EL (cell line): ENCODE measurements around the gene SH3BP2.

ENCODE experiments used
- DNase-seq: peaks from one replicate; pipeline ENCODE4 v3.0.0-alpha.2; 2016

Gene SH3BP2

GRCh38 chr4:2792396-2792710 lies 532 bp upstream of the SH3BP2 start:
- DNase-seq, result no peak

GRCh38 chr4:2793586-2794485 lies 951 bp downstream of the SH3BP2 start:
- peak; percentile 65 for DNase-seq

GRCh38 chr4:2794486-2795299 lies 1.8 kb downstream of the SH3BP2 start:
- DNase-seq, result peak; percentile 88

GRCh38 chr4:2795300-2795892 lies 2.5 kb downstream of the SH3BP2 start:
- no peak for DNase-seq

DNA sequence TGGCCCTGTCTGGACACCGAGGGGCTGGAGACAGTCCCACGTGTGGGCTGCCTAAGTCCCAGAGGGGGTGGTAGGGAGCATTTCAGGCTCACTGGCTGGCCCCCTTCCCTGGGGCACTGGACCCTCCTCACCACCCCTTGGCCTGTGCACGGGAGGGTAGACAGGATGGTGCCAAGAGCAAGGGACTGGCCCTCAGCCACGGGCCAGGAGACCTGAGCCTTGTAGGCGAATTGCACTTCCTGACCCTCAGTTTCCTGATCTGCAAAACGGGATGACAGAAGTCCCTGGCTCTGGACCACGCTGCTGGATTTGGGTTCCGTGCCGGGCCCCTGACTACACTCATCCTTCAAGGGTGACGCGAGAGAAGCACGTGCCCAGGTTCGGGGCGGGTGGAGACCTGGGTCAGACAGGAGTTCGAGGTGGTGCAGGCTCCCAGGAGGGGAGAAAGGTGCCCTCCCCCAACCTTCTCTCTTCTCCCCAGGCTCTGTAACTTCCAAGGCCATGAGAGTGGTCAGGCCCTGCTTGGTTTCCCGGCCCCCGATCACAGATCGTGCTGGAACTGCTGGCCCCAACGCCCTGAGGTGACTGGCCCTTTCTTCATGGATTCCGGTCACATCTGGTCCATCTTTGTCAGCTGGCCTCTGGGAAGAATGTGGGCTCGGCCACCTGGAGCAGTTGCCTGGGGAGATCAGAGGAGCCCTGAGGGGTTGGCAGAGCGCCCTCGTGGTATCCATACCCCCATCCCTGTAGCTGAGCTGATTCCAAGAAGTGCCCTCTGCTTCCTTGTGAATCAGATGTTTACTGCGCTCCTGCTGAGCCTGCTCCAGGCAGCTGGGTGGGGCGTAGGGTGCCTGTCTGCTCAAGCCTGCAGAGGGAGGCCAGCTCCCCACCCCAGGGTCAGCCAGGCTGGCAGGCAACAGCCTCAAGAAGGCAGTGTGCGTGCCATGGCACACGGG lies 3.3 kb downstream of the SH3BP2 start:
- DNase-seq, result peak; percentile 94

- DNase-seq, result no peak
Observed at GRCh38 chr4:2796849-2797544, 4.1 kb downstream of the SH3BP2 start.

DNA sequence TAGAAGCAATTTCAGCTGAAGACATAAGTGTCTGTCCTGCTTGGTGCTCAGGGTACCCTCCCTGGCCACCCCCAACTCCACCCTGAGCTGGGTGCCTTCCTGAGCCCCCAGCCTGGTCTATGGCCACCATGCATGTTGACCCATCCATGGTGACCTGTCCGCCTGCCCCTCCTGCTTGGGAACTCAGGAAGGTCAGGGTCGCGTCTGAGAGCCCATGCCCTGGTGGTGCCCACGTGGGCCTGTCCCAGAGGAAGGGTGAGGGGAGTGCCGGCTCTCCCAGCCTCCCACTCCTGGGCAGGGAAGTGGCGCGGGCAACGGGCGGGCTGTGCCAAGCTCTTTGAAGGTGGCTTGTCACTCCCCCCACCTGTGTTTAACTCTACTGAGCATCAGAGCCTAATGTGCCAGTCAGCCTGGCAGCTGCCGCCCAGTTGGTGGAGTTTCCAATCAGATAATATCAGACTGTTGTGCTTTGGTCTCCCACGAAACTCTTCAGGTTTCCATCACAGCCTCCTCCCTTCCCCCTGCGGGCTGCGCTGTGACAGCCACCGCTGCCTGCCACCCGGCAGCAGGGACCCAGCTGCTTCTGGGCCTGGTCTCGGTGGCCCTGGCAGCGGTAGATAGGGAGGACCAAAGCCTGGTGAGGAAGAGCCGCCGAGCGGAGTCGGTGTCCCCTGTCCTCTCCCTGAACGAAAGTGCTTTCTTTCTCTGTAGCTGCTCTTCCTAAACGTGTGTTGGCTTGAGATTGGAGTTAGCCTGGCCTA lies 4.8 kb downstream of the SH3BP2 start:
- no peak for DNase-seq

DNA sequence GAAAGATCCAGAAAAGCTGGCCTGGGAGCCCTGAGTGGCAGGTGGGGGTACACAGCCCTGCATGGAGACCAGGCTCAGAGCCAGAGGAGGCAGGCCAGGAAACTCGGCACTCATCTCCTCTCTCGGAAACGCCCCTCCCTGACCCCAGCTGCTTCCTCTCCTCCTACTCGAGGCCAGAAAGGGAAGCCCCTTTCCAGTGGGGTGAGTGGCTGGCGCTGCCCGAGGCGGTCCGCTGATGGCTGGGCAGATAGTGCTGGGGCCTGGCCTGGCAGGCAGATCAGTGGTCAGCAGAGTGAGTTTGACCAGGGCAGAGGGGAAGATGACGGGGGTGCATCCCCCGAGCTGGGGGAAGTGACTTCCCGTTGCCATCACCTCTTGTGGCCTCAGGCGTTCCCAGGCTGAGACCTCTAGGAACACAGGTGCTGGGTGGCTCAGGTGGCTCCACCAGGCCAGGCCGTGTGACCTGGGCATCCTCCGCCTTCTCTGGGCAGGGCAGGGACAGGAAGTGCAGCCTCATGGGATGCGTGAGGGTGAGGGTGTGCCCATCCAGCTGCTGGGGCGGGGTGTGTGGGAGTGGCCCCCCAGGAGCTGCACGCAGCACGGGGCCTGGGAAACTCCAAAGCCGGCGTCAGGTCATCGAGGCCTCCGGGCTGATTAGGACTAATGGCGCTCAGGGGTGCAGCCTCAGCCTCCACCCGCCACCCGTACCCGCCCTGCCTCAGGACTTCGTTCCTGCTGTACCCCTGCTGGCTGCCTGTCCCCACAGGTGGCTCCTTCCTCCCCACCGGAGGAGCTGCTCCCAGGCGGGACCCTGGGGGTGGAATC lies 5.7 kb downstream of the SH3BP2 start:
- DNase-seq, result no peak

DNA sequence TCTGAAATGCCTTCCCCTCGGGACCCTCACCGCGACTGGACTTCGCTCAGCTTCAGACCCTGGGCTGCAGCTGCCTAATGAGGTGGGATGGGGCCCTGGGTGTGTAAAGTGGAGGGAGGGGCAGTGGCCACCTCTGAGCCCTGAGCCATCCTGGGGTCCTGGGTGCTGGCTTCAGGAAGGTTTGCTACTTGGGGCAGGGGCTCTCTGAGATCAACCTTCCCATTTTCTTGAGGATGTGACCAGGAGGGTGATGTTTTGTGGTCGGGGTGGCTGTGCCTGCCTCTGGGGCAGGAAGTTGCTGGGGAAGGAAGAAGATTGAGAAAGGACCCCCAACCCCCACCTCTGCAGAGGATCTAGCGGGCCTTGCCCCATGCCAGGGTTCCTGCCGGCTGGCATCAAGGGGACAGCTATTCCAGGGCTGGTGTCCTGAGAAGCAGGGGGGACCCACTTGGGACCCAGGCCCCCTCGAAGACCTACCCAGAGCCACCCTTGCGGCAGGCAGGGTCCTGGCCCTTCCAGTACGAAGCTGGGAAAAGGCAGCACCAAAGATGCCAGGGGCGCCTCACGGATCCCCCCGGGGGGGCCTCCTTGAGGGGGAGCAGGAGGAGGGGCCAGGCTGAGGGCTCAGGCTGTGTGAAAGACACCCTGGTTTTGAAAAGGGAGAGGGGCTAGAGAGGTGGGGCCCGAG lies 6.5 kb downstream of the SH3BP2 start:
- DNase-seq, result no peak

GRCh38 chr4:2799971-2800690 lies 7.2 kb downstream of the SH3BP2 start:
- no peak for DNase-seq

- DNase-seq, result peak; percentile 72
Observed at GRCh38 chr4:2800691-2801596, 8.1 kb downstream of the SH3BP2 start.

DNA sequence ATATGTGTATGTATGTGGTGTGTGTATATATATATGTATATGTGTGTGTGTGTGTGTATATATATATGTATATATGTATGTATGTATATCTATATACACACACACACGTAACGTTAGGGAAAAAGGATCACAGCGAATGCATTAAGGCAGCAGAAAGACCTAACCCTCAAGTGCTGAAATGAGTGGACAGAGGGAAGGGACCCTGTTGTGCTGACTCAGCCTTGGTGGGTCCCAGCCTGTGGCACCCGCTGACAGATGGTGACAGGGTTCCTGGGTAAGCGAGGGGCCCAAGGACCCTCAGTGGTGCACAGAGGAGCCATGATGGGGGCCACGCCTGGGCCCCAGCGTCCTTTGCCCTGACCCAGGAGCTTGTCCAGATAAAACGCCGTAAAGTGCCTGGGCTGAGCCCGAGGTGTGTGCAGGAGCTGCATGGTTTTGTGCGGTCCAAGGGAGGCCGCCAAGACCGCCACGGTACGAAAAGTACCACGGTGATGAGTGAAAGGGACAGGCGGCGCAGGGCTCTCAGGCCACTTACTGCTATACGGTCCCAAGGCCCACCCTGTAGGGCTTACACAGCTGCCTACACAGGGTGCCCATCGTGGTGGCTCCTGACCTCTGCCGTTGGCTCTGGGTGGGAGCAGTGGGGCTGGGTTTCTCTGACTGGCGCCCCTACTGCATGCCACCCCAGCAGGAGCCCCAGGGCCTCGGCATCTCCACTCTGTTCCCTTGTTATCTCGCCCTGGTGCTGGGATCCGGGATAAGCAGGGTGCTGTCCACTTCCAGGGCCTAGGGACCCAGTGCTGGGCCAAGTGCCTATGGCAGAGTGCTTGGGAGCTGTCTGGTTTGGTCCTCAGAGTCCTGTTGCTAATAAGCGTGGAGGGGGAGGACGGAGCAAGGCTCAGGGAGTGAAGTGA lies 10.0 kb downstream of the SH3BP2 start:
- no peak for DNase-seq

GRCh38 chr4:2803624-2804448 lies 11.0 kb downstream of the SH3BP2 start:
- no peak for DNase-seq

DNA sequence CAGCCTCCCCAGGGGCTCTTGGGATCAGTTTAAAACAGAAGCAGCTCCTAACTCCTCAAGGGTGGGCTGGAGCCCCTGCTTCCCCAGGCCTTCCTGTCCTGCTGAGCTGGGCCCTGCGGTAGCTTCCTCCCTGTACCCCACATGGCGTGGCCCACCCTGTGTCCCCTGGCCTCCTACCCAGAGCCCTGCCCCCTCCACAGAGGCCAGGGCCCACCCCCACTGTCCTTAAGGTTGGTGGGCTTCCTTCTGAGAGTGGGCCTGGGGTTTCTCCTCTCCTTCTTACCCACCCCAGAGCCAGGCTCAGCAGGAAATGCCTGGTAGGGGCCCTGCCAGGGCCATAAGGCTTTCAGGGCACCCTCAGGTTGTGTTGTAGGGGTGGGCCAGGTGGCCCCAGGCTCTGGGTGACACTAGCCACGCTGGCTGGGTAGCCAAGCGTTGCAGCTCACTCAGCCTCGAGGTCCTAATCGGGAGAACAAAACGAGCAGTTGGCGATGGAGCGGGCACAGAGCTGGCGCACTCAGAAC lies 11.6 kb downstream of the SH3BP2 start:
- DNase-seq, result no peak

DNA sequence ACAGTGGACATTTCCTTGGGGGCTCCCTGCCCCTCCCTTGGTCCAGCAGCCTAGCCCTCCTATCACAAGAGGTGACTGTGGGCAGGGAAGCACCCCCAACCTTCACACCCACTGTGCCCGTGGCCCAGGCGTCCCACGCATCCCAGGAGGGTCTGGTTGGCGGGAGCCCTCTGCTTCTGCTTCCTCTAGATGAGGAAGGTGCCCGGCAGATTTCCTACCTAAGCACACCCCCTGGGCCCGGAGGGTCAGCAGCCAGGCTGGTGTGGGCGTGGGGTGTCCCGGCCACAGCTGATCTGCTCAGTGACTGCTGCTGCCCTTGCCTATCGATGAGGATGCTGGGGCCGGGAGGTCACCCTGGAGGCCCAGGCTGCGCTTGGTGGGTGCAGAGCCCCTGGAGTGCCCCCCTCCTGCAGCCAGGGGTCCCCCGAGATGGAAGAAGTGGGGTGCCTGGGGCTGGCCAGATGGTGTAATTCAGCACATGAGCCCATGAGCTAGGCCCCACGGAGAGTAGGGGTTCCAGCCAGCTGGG lies 12.2 kb downstream of the SH3BP2 start:
- DNase-seq, result no peak
